ENCODE data around the gene LPCAT2.

DNA sequence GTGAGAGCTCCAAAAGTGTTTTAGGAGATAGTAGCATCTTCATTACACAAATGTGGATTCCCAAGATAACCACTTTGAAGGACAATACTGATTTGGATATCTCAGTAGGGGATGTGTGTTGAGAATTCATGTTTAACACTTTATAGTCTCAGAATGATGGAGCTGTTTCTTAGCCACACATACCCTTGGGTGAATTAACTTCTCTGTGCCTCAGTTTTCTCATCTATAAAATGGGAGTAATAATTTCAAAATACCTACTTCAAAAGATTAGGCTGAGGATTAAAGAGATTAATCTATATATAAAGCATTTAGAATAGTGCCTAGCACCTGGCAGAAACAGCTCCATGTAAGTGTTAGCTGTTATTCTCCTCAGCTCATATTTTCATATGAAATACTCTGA is 19.0 kb downstream of the LPCAT2 start:
- no peak for TF ChIP-seq ARNTL (CRISPR knock-in tag; IDR thresholded peaks at IDR 0.05; ENCODE audit: borderline replicate concordance, low read depth)
- no peak for TF ChIP-seq OSR1 (CRISPR knock-in tag; IDR thresholded peaks at IDR 0.05)
- no peak for TF ChIP-seq RARB (CRISPR knock-in tag; IDR thresholded peaks at IDR 0.05)
- no peak for TF ChIP-seq BACH2 (CRISPR knock-in tag; IDR thresholded peaks at IDR 0.05; ENCODE audit: borderline replicate concordance)
- TF ChIP-seq ESRRG (CRISPR knock-in tag; IDR thresholded peaks at IDR 0.05), result no peak
- TF ChIP-seq ZNF8 (CRISPR knock-in tag; IDR thresholded peaks at IDR 0.05), result no peak
- TF ChIP-seq ZFP30 (CRISPR knock-in tag; IDR thresholded peaks at IDR 0.05), result no peak
- TF ChIP-seq, protein P1, sequence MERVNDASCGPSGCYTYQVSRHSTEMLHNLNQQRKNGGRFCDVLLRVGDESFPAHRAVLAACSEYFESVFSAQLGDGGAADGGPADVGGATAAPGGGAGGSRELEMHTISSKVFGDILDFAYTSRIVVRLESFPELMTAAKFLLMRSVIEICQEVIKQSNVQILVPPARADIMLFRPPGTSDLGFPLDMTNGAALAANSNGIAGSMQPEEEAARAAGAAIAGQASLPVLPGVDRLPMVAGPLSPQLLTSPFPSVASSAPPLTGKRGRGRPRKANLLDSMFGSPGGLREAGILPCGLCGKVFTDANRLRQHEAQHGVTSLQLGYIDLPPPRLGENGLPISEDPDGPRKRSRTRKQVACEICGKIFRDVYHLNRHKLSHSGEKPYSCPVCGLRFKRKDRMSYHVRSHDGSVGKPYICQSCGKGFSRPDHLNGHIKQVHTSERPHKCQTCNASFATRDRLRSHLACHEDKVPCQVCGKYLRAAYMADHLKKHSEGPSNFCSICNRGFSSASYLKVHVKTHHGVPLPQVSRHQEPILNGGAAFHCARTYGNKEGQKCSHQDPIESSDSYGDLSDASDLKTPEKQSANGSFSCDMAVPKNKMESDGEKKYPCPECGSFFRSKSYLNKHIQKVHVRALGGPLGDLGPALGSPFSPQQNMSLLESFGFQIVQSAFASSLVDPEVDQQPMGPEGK (CRISPR knock-in tag; IDR thresholded peaks at IDR 0.05; ENCODE audit: borderline replicate concordance), result no peak
- TF ChIP-seq TOX (CRISPR knock-in tag; IDR thresholded peaks at IDR 0.05; ENCODE audit: borderline replicate concordance), result no peak
- no peak for TF ChIP-seq CSDC2 (CRISPR knock-in tag; IDR thresholded peaks at IDR 0.05)
- no peak for TF ChIP-seq PPARA (CRISPR knock-in tag; IDR thresholded peaks at IDR 0.05; ENCODE audit: borderline replicate concordance)
- TF ChIP-seq, protein P2, sequence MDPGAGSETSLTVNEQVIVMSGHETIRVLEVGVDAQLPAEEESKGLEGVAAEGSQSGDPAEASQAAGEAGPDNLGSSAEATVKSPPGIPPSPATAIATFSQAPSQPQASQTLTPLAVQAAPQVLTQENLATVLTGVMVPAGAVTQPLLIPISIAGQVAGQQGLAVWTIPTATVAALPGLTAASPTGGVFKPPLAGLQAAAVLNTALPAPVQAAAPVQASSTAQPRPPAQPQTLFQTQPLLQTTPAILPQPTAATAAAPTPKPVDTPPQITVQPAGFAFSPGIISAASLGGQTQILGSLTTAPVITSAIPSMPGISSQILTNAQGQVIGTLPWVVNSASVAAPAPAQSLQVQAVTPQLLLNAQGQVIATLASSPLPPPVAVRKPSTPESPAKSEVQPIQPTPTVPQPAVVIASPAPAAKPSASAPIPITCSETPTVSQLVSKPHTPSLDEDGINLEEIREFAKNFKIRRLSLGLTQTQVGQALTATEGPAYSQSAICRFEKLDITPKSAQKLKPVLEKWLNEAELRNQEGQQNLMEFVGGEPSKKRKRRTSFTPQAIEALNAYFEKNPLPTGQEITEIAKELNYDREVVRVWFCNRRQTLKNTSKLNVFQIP (CRISPR knock-in tag; IDR thresholded peaks at IDR 0.05; ENCODE audit: borderline replicate concordance, low read depth), result no peak
